Stimulated activated naive B cell treated with anti-CD40 and anti-IgM and Interleukin-4, amounts not matched to agents 10 μg/mL and 1 μg/mL and 100 μg/mL, for 72 hours (primary cell): ENCODE results near the gene ZBTB17.
A peak's percentile ranks its signal among the peaks of the same experiment; 100 is the strongest.

ENCODE experiments used
- ATAC-seq, 2 donors: fragments of 150-1000 bp; cut with Tn5 transposase; replicated peaks; 2 replicates each; pipeline ENCODE4 v1.10.0; 2021; ENCODE audit warnings: moderate library complexity in 1 of 2
- DNase-seq: peaks from one replicate; pipeline ENCODE4 v3.0.0; 2021
- H3K27ac Mint-ChIP-seq: one replicate; pipeline ENCODE4 v1.8.0; 2022; ENCODE audit warnings: mild to moderate bottlenecking, mixed read lengths
- H3K27me3 Mint-ChIP-seq, 2 donors: one replicate each; pipeline ENCODE4 v1.8.0; 2022; ENCODE audit warnings: mixed read lengths in 2 of 2
- H3K36me3 Mint-ChIP-seq, 2 donors: one replicate each; pipeline ENCODE4 v1.8.0; 2022; ENCODE audit warnings: mixed read lengths in 2 of 2, mild to moderate bottlenecking in 1 of 2
- H3K4me1 Mint-ChIP-seq, 2 donors: one replicate each; pipeline ENCODE4 v1.8.0; 2022; ENCODE audit warnings: mixed read lengths in 2 of 2, mild to moderate bottlenecking in 1 of 2
- H3K4me3 Mint-ChIP-seq, 2 donors: one replicate each; pipeline ENCODE4 v1.8.0; 2022; ENCODE audit warnings: mild to moderate bottlenecking in 2 of 2, mixed read lengths in 2 of 2, moderate library complexity in 1 of 2
- H3K9me3 Mint-ChIP-seq, 2 donors: one replicate each; pipeline ENCODE4 v1.8.0; 2022; ENCODE audit warnings: mixed read lengths in 2 of 2, mild to moderate bottlenecking in 1 of 2

The ZBTB17 gene

DNA sequence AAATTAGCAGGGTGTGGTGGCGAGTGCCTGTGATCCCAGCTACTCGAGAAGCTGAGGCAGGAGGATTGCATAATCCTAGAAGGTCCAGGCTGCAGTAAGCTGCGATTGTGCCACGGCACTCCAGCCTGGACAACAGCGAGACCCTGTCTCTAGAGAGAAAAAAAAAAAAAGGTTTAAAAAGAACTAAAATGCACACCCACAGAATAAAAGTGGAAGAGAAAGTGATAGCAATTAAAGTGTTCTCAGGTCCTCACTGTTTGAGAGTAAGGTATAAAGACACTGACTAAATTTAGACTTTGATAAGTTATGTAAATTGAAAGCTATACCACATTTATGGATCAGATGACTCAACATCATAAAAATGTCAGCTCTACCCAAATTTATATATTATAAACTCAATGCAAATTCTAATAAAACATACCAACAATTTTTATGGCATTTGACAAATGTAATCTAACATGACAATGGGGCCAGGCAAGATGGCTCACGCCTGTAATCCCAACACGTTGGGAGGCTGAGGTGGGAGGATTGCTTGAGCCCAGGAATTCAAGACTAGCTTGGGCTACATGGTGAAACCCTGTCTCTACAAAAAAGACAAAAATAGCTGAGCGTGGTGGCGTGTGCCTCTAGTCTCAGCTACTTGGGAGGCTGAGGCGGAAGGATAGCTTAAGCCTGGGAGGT is 11.8 kb downstream of the ZBTB17 start:
- H3K4me1 Mint-ChIP-seq: peaks cover 51 to 95% of the 10 kb centered on the region in 2 donors
- H3K27me3 Mint-ChIP-seq: no peaks in the 10 kb centered on the region
- DNase-seq: no peak
- no peaks in the 10 kb centered on the region for H3K9me3 Mint-ChIP-seq
- H3K27ac Mint-ChIP-seq: peak overlapping the region; percentile 98
- H3K36me3 Mint-ChIP-seq: peaks cover 23 to 43% of the 10 kb centered on the region in 2 donors
- H3K4me3 Mint-ChIP-seq: peak overlapping the region; percentile 77
- peak; percentile 19 to 30 for ATAC-seq

DNA sequence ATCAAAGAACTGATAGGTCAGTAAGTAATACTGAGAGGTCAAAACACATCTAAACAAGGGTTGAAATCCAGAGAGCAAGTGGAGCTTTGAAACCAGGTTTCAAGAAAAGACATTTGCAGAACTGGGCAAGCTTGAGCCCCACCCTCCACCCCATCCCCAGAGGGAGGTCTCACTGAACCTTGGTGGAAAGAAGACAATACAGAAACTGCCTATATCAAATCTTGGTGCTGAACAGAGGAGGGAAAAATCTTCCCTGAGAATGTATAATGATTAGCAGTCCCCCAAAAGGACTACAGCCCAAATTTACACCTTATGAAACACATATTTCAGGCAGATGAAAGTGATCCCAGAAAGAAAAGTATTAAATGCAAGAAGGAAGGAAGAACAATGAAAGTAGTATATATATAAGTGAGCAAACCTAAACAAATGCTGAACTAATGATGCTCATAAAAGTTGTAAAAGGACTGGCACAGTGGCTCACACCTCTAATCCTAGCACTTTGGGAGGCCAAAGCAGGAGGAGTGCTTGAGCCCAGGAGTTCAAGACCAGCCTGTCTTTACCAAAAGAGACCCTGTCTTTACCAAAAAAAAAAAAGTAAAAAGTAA is 12.4 kb downstream of the ZBTB17 start:
- Mint-ChIP-seq H3K27ac (peak overlapping the region; percentile 98), H3K9me3 (no peaks in the 10 kb centered on the region), H3K4me1 (peaks cover 55 to 97% of the 10 kb centered on the region in 2 donors), H3K36me3 (peaks cover 26 to 40% of the 10 kb centered on the region in 2 donors), H3K4me3 (peak overlapping the region; percentile 68 to 73), H3K27me3 (no peaks in the 10 kb centered on the region)
- ATAC-seq (no peak), DNase-seq (no peak)

DNA sequence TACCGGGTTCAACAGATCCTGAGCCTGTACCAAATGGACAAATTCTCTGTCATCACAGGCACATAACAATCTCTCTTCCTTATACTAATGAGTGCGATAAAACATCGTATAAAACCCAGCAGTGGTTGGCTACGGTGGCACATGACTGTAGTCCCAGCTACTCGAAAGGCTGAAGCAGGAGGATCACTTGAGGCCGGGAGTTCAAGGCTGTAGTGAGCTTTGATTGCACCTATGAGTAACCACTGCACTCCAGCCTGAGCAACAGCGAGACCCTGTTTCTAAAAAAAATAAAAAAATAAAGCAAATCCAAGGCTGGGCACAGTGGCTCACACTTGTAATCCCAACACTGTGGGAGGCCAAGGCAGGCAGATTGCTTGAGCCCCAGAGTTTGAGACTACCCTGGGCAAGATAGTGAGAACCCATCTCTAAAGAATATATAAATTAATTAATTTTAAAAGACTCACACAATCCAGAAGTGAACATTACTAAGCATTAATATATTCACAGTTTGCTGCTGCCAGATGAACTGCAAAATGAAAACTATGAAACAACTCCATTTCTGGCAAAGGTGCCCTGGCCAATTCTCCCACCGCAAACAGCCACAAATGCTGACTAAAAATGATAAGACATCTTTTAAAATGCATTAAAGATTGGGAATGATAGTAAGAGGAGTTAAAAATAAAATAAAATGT is 13.1 kb downstream of the ZBTB17 start:
- ATAC-seq (no peak), DNase-seq (no peak)
- H3K36me3 Mint-ChIP-seq: peaks cover 25 to 40% of the 10 kb centered on the region in 2 donors
- peak overlapping the region; percentile 98 for H3K27ac Mint-ChIP-seq
- peak overlapping the region; percentile 68 to 73 for H3K4me3 Mint-ChIP-seq
- H3K9me3 Mint-ChIP-seq: no peaks in the 10 kb centered on the region
- H3K27me3 Mint-ChIP-seq: no peaks in the 10 kb centered on the region
- H3K4me1 Mint-ChIP-seq: peaks cover 55 to 97% of the 10 kb centered on the region in 2 donors

DNA sequence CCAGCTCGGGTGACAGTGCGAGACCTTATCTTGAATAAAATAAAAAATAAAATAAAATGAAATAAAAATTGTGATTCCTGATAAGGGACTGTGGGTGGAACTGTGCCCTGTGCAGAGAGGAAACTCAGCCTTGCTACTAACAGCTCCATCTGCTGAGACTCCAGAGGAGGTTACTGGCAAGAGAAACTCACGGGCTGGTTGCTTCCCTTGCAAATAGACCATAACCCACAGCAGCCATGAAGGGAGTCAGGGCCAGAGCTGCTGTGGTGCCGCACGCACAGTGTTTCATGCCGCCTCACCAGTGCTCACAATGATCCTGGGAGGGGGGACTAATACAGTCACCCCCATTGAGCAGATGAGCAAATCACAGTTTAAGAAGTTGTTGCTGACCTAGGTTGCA is 13.7 kb downstream of the ZBTB17 start:
- DNase-seq (no peak), ATAC-seq (no peak)
- no peak overlapping the region for H3K27ac Mint-ChIP-seq
- peaks cover 59 to 97% of the 10 kb centered on the region in 2 donors for H3K4me1 Mint-ChIP-seq
- peaks cover 28 to 40% of the 10 kb centered on the region in 2 donors for H3K36me3 Mint-ChIP-seq
- no peak overlapping the region for H3K4me3 Mint-ChIP-seq
- no peaks in the 10 kb centered on the region for H3K9me3 Mint-ChIP-seq
- no peaks in the 10 kb centered on the region for H3K27me3 Mint-ChIP-seq

DNA sequence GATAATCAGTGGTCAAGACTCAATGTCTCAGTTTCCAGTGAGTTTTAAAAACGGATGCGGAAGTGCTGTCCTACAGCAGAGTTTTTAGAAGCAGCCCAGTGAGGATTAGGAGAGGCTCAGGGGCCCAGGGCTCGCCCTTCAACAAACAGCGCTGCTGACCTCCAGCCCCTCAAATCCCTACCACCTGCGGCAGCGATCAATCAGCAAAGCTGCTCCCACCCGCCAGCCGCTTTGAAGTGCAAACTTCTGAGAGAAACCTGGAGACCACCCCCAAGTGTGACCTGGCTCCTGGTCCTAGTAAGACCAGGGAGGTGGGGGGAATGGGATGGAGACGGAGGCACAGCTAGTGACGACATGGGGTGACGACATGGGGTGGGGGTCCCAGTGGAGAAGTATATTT is 14.4 kb downstream of the ZBTB17 start:
- Mint-ChIP-seq H3K4me3 (peak overlapping the region in 1 of 2 donors; percentile 18), H3K27ac (peak overlapping the region; percentile 60), H3K4me1 (peaks cover 59 to 97% of the 10 kb centered on the region in 2 donors), H3K36me3 (peaks cover 27 to 41% of the 10 kb centered on the region in 2 donors), H3K9me3 (no peaks in the 10 kb centered on the region), H3K27me3 (no peaks in the 10 kb centered on the region)
- ATAC-seq: no peak
- DNase-seq: no peak

DNA sequence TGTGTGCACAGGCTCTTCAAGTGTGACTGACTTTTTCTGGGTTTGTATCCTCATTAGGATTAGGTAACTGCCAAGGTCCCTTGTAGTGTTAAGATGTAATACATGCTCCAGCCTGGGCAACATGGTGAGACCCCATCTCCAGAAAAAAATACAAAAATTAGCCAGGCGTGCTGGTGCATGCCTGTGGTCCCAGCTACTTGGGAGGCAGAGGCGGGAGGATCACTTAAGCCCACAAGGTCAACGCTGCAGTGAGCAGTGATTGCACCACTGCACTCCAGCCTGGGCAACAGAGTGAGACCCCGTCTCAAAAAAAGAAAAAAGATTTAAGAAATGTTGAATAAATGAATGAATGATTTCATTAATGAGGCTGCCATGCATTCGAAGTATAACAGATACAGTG is 15.1 kb downstream of the ZBTB17 start:
- H3K27ac Mint-ChIP-seq: peak overlapping the region; percentile 9
- H3K4me1 Mint-ChIP-seq: peaks cover 63 to 97% of the 10 kb centered on the region in 2 donors
- H3K36me3 Mint-ChIP-seq: peaks cover 31 to 48% of the 10 kb centered on the region in 2 donors
- H3K4me3 Mint-ChIP-seq: no peak overlapping the region
- DNase-seq (no peak), ATAC-seq (no peak)
- H3K27me3 Mint-ChIP-seq: no peaks in the 10 kb centered on the region
- H3K9me3 Mint-ChIP-seq: no peaks in the 10 kb centered on the region

DNA sequence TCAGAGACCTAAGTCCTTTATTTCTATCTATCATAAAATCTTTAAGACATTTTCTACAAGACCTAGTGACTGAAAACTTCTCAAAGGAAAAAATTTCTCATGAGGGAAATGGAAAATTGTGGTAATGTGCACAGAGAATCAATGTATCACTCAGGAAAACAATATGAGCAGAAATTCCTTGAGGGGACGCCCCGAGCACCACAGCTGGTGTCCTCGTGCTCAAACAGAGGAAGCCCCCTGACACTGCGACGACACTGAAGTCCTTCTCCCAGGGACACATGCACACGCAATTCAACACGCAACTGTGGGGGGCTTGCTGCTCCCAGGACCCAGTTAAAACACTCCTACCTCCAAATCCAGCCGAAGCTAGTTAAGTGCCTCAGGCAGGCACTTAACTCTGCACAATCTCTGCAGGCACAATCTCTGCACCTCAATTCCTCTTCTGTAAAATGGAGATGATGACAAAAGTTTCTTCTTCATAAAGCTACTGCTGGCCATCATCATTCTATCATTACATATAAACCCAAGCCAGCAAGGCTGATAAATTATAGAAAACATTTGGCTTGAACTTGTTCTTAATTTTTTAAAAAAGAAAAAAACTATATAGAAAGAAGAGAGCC is 16.0 kb downstream of the ZBTB17 start:
- H3K4me1 Mint-ChIP-seq: peaks cover 62 to 95% of the 10 kb centered on the region in 2 donors
- H3K9me3 Mint-ChIP-seq: no peaks in the 10 kb centered on the region
- H3K36me3 Mint-ChIP-seq: peaks cover 36 to 53% of the 10 kb centered on the region in 2 donors
- DNase-seq: no peak
- H3K27ac Mint-ChIP-seq: peak overlapping the region; percentile 75
- H3K4me3 Mint-ChIP-seq: peak overlapping the region in 1 of 2 donors; percentile 8
- ATAC-seq: peak in 1 of 2 donors; percentile 38
- H3K27me3 Mint-ChIP-seq: no peaks in the 10 kb centered on the region

DNA sequence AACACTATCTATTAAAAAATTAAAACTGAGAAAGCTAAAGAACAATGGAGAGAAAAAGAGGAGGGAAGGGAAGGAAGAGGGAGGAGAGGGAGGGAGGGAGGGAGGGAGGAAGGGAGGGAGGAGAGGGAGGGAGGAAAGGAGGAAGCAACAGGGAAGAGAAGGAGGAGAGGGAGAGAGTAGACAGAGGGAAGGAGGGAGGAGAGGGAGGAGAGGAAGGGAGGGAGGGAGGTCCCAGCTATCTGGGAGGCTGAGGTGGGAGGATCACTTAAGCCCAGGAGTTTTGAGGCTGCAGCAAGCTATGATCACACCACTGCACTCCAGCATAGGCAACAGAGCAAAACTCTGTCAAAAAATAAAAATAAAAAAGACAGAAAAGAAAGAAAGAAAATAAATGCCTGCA is 16.5 kb downstream of the ZBTB17 start:
- no peak for DNase-seq
- ATAC-seq: no peak
- H3K27ac Mint-ChIP-seq: peak overlapping the region; percentile 85
- peaks cover 35 to 52% of the 10 kb centered on the region in 2 donors for H3K36me3 Mint-ChIP-seq
- H3K4me1 Mint-ChIP-seq: peaks cover 61 to 93% of the 10 kb centered on the region in 2 donors
- peak overlapping the region in 1 of 2 donors; percentile 67 for H3K4me3 Mint-ChIP-seq
- no peaks in the 10 kb centered on the region for H3K27me3 Mint-ChIP-seq
- no peaks in the 10 kb centered on the region for H3K9me3 Mint-ChIP-seq

DNA sequence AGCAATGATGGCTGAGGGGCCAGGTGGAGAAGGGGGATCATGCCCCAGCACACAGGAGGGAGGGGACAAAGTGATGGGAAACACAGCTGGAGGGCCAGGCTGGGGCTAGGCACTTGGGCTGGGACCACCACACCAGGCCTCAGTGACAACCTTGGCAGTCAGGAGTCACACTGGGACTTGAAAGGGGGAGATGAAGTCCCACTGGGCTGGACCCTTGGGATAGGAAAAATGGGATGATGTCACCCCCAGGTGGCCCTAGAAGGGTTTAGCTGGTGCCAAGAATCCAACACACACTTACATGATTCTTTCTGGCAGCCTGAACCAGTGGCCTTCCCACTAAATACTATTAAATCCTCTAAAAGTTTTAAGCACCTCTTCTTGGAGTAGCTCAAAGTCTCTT is 17.1 kb downstream of the ZBTB17 start:
- Mint-ChIP-seq H3K36me3 (peaks cover 35 to 51% of the 10 kb centered on the region in 2 donors), H3K27me3 (no peaks in the 10 kb centered on the region), H3K27ac (peak overlapping the region; percentile 85), H3K4me1 (peaks cover 60 to 93% of the 10 kb centered on the region in 2 donors), H3K9me3 (no peaks in the 10 kb centered on the region), H3K4me3 (peak overlapping the region in 1 of 2 donors; percentile 16)
- DNase-seq (no peak), ATAC-seq (no peak)

DNA sequence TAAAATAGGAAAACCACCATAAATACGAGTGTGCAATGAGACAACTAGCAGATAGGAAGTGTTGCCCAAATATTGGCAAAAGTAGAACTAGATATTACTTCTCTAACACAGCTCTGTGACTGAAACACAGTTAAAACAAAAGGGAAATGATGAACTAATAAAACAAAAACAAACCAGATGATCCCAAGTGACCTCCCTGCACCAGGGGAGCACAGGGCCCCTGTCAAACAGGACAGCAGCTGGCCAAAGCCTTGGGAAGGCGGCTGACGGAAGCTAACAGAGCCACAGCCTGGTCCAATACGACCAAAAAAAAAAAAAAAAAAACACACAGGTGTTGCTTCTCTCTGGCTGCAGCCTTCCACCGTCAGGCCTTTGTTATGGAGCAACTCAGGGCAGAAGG is 17.8 kb downstream of the ZBTB17 start:
- H3K4me1 Mint-ChIP-seq: peaks cover 59 to 91% of the 10 kb centered on the region in 2 donors
- no peaks in the 10 kb centered on the region for H3K27me3 Mint-ChIP-seq
- peak overlapping the region; percentile 85 for H3K27ac Mint-ChIP-seq
- peak overlapping the region in 1 of 2 donors; percentile 16 for H3K4me3 Mint-ChIP-seq
- no peaks in the 10 kb centered on the region for H3K9me3 Mint-ChIP-seq
- ATAC-seq: no peak
- peaks cover 39 to 56% of the 10 kb centered on the region in 2 donors for H3K36me3 Mint-ChIP-seq
- no peak for DNase-seq

DNA sequence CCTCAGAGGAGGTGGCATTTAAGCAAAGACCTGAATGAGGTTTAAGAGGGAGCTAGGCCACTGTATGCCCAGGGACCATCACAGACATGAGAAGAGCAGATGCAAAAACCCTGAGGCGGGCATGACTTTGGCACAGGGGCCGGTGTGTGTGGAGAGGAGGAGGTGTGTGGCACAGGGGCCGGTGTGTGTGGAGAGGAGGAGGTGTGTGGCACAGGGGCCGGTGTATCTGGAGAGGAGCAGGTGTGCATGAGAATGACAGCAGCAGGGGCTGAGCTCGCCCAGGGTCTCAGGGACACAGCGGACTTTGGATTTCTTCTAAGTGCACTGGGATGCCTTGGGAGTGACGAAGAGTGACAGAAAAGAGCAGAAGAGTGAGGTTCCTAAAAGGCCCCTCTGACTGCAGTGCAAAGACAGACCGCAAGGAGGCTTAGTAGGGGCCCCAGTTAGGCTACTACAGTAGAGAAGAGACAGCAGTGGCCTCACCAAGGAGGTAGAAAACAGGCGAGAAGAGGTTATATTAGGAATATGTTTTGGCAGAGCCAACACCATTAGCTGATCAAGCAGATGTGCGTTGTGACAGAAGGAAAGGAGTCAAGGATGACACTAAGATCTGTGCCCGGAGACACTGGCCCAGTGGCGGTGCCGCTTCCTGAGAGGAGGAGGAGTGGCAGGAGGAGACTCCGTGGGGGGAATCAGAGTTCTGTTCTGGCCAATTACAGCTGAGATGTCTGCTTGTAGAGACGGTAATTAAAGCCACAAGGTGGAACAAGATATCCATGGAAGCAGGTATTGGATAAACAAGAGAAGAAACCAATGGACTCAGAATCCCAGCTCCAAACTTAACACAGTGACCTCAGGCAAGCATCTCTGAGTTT is 18.4 kb downstream of the ZBTB17 start:
- H3K9me3 Mint-ChIP-seq: no peaks in the 10 kb centered on the region
- DNase-seq (no peak), ATAC-seq (no peak)
- H3K4me3 Mint-ChIP-seq: no peak overlapping the region
- H3K27me3 Mint-ChIP-seq: no peaks in the 10 kb centered on the region
- peak overlapping the region; percentile 85 for H3K27ac Mint-ChIP-seq
- H3K4me1 Mint-ChIP-seq: peaks cover 60 to 93% of the 10 kb centered on the region in 2 donors
- peaks cover 43 to 61% of the 10 kb centered on the region in 2 donors for H3K36me3 Mint-ChIP-seq

DNA sequence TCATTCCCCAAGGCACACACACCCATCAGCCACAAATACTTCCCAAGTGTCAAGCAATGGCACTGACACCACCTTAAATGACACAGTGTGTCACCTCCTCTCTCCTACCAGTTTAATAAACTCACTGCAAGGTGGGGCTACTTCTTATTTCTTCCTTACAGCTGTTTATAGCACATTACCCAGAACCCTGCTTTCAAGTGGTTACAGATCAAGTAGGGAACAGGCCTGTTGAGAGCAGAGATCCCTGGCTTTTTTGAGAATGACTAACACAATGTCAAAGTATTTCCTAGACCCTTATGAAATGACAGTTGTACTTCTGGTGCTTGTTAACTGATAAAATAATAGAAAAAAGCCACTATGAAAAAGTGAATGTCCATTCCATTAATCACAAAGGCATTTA is 19.8 kb downstream of the ZBTB17 start:
- no peak for ATAC-seq
- Mint-ChIP-seq H3K27ac (peak overlapping the region; percentile 7), H3K4me3 (no peak overlapping the region), H3K27me3 (no peaks in the 10 kb centered on the region), H3K9me3 (no peaks in the 10 kb centered on the region), H3K4me1 (peaks cover 62 to 93% of the 10 kb centered on the region in 2 donors), H3K36me3 (peaks cover 40 to 68% of the 10 kb centered on the region in 2 donors)
- DNase-seq: no peak

DNA sequence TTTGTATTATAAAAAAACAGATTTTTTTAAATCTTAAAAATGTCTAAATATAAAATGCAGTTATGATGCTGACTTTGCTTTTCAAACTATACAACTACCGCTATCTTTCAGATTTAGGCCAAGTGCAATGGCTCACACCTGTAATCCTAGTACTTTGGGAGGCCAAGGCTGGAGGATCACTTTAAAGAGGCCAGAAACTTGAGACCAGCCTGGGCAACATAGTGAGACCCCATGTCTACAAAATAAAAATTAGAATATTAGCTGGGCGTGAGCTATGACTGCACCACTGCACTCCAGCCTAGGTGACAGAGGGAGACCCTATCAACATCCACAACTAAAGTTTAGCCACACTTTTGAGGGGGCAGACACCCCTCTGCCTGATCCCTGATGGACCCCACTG is 20.3 kb downstream of the ZBTB17 start:
- H3K4me1 Mint-ChIP-seq: peaks cover 67 to 93% of the 10 kb centered on the region in 2 donors
- DNase-seq (no peak), ATAC-seq (no peak)
- peak overlapping the region; percentile 7 for H3K27ac Mint-ChIP-seq
- no peaks in the 10 kb centered on the region for H3K27me3 Mint-ChIP-seq
- peaks cover 45 to 72% of the 10 kb centered on the region in 2 donors for H3K36me3 Mint-ChIP-seq
- H3K9me3 Mint-ChIP-seq: no peaks in the 10 kb centered on the region
- no peak overlapping the region for H3K4me3 Mint-ChIP-seq
